TTC549 (cell line): Measurements from ENCODE around the gene KIAA0825.
A peak's percentile ranks its signal among the peaks of the same experiment; 100 is the strongest.

ENCODE experiments used
- FAIRE-seq: peaks from 2 replicates; lab custom pipeline; 2012; peaks lifted over from hg19 to GRCh38; lab: Jason Lieb, UNC

KIAA0825 gene

DNA sequence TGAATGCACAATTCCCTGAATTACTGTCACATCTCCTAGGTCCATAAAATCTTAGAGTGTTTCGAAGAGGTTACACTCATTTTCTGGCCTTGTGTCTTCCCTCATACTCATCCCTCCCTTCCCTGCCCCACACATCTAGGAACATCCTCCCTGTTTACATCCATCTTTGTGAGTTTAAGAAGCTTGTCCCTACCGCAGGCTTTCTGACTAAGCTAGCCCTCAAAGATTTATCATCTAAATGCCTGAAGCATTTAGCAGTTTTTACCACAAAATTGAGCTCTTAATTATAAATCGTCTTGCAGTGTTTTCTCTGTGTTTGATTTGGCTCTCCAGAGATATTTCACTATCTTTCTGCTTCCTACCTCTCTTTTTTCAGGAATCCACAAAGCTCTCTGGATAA lies 374.8 kb downstream of the KIAA0825 start:
- FAIRE-seq, result no peak

DNA sequence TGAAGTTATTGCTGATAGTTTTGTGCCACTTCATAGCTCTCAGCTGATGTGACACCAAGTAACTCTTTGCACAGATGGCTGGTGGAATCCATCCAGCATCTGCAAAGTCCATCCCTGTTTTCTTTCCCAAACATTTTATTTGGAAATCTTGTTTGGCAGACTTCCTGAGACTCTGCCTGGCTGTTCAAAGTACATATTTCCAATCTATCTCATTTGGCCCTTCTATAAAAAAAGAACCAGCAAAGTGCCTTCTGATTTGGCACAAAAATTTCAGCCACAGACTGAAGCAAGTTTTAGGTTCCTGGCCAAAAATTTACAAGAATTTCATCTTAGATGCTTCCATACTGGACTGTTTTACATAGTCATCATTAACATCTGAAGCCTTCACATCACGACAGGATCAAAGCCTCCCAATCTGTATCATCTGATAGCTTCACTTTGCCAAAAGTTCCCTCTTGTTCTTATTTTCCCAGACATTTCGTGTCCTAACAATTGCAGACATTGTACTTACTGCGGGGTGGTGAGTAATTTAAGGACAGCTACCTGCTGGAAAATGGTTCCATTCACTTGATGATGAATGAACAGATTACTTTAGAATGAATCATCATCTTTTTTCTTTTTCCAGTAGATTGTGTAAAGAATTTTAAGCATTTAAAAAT lies 377.3 kb downstream of the KIAA0825 start:
- no peak for FAIRE-seq

GRCh38 chr5:94240596-94240992 lies 377.8 kb downstream of the KIAA0825 start:
- FAIRE-seq, result no peak

DNA sequence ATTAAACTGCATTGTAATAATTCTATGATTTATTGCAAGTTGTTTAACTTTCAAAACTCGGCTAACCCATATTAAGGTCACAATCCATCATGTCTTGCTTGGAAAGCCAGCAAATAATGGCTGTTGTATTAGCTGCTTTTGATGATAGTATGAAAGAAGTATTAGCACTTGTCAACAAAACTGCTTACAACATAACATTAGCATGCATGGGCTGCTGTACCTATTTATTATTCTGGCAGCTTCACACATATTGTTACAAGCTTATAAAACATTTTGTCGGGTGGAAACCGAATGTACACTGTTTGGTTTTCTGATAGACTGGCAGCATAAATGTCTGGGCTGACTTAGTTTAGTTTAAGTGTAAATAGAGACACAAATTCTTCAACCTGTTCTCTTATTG lies 378.3 kb downstream of the KIAA0825 start:
- FAIRE-seq, result no peak

DNA sequence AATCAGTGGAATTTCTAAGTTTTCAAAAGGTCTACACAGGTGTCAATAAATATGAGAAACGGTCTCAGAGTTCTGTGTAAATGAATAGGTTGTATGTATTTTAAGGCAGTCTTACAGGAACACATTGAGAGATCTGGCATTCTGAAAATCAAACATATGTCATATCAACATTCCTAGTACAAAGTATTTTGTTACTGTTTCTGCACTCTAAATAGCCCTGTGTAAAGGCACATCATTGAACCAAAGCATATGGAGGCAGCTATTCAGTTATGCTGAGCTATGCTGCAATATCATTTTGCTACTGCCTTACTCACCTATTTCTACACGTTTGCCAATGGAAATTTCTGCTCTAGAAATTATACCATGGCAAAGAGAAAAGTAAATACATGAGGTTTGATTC lies 379.1 kb downstream of the KIAA0825 start:
- no peak for FAIRE-seq

DNA sequence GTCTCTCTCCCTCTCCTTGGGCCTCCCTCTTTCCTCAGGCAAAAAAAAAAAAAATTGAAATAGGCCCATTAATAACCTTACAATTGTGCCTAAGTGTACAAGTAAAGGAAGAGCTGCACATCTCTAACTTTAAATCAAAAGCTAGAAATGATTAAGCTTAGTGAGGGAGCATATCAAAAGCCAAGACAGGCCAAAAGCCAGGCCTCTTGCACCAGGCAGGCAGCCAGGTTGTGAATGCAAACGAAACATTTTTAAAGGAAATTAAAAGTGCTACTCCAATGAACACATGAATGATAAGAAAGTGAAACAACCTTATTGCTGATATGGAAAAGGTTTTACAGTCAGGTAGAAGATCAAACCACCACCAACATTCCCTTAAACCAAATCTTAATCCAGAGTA lies 383.4 kb downstream of the KIAA0825 start:
- no peak for FAIRE-seq

DNA sequence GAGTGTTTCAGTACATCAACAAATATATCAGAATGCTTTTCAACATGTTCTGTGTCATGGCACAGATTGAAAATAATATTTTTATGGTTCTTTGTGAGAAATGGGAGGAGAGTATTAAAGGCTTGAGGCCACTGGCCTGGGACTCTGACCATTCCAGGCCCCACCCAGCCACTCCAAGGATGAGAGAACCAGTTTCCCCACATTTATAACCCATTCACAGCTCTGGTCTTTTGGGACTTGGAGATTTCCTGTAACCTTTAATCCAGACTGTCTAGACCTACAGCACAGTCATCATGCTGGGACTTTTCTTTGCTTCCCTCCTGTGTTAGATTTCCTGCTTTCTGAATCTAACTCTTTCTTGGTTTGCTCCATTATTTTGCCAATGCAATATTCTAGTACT lies 389.6 kb downstream of the KIAA0825 start:
- FAIRE-seq, result no peak

DNA sequence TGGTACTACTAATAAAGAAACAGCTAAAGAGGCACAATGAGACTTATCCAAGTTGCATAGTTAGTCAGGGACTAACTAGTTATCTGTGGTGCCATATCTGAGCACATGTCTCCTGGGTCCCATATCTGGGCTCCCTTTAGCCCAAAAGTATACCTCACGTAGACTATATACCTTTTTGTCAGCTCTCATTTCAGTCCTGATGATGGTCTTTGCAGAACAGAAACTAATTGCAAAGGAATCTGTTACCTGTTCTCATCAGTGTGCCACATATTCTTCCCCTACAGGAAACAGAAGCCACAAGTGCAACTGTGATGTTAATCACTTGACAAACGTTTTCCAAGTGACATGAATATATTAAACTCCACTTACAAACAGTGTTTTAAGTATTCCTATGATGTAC lies 395.2 kb downstream of the KIAA0825 start:
- no peak for FAIRE-seq

- no peak for FAIRE-seq
Observed at GRCh38 chr5:94218374-94218773, 400.0 kb downstream of the KIAA0825 start.

- no peak for FAIRE-seq
Observed at GRCh38 chr5:94217745-94218144, 400.7 kb downstream of the KIAA0825 start.

DNA sequence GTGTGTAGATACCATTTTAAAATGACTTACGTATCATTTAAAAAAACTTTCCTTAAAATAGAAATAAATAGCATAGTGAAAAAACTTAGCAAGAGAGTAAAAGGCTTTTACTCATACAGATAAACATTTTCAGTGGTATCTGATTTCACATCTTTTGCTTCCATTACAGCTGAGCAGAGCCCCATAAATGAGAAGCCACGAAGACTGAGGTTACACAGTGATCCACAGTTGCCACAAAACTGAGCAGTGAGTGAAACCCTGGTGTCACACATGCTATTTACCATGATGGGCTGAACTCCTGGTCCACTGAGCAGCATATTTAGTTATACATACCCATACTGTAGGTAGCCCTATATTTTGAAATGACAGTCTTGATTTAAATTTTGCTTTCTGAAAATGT lies 401.2 kb downstream of the KIAA0825 start:
- no peak for FAIRE-seq

DNA sequence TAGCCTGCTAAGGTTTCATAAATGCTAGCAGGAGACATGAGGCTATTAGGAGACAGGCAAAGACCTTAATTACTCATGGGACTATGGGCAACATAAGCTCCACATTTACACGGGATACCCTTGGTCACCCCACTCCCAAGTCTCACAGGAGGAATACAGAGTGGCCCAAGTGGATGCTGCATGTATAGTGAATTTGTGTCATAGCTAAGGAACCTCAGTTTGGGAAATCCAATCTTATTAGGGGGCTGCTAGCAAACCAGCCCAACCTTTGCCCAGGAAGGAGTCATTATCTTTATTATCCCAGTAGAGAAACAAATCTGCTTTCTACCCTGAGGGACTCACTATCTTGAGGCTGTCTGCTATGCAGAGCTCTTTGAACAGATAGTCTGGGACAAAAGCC lies 405.9 kb downstream of the KIAA0825 start:
- no peak for FAIRE-seq

DNA sequence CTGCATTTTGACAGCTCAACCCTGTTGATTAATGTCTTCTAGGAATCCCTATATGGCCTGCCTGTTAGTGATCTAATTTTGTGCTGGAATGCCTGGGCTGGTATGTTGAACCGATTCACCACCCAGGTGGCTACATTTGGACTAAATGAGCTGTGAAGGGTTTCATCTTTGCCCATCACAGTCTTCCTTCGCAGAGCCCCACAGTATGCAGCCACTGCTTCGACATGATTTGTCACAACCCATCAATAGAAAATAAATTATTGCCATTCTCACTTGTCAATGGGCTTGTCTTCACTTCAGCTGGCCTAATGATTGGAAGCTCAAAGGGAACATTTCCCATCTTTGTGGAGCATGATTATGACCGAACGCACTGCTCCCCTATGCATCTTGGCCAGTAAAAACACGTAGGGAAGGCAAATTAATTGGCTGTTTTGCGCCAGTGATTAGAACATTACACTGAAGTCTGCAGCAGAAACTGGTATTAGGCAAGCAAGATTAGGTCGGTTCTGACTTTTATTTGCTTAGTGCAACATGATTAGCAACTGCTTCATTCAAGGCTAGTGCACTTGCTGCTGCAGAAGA lies 408.5 kb downstream of the KIAA0825 start:
- FAIRE-seq, result no peak

GRCh38 chr5:94209272-94209671 lies 409.1 kb downstream of the KIAA0825 start:
- FAIRE-seq, result no peak

DNA sequence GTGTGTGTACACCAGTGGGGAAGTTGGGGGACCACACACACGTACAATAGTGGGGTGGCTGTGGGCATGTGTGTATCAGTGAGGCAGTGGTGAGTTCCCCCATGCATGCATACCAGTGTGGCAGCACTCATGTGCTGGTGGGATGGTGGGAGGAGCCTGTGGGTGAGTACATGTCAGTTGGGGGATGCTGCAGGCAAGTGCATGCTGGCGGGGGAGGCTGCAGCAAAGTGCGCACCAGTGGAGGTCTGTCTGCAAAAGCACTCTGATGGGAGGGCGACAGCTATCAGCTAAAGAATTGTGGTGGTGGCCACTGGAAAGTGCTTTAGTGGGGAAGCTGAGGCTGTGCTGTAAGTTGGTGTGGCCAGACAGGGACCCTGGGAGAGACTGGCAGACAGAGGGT lies 418.8 kb downstream of the KIAA0825 start:
- FAIRE-seq, result no peak

GRCh38 chr5:94197970-94198369 lies 420.4 kb downstream of the KIAA0825 start:
- FAIRE-seq, result no peak

DNA sequence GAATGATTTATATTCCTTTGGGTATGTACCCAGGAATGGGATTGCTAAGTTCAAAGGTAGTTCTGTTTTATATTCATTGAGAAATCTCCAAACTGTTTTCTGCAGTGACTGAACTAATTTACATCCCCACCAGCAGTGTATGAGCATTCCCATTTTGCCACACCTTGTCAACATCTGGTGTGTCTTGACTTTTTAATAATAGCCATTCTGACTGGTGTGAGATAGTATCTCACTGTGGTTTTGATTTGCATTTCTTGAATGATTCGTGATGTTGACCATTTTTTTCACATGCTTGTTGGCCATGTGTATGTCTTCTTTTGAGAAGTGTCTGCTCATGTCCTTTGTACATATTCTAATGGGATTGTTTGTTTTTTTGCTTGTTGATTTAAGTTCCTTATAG lies 421.5 kb downstream of the KIAA0825 start:
- no peak for FAIRE-seq

- FAIRE-seq, result no peak
Observed at GRCh38 chr5:94192658-94193391, 425.6 kb downstream of the KIAA0825 start.

DNA sequence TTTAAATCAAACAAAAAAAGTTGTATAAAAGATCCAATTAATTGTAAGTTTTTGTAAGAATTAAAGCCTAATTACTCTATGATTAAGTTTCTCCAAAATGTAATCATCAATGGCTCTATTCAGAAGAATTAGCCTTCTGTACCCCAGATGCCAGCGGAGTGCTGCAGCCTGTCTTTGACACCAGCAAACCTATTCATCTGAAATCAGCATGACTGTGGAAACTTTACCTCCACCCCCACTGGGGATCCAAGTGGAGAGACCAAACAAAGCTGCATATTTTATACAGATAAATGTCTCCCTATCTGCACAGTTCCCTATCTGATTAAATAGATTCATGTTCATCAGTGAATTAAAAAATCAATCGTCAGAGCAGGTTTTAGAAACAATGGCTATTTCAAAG lies 426.8 kb downstream of the KIAA0825 start:
- FAIRE-seq, result no peak

- no peak for FAIRE-seq
Observed at GRCh38 chr5:94188725-94189124, 429.7 kb downstream of the KIAA0825 start.

- FAIRE-seq, result no peak
Observed at GRCh38 chr5:94184870-94185269, 433.5 kb downstream of the KIAA0825 start.

GRCh38 chr5:94181895-94182294 lies 436.5 kb downstream of the KIAA0825 start:
- FAIRE-seq, result peak; percentile 64

- no peak for FAIRE-seq
Observed at GRCh38 chr5:94180761-94181160, 437.6 kb downstream of the KIAA0825 start.

DNA sequence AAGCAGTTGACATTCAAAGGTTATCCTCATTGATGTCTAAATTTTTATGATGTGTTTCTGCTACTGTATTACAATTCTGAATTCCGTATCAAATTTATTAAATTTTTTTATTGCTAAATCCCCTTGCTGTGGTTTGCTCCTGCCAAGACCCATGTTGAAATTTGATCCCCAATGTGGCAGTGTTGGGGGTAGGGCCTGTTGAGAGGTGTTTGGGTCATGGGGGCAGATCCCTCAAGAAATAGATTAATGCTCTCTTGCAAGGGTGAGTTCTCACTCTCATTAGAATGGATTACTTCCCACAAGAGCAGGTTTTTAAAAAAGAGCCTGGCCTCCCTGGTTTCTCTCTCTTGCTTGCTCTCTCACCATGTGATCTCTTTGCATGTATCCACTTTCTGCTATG lies 442.5 kb downstream of the KIAA0825 start:
- FAIRE-seq, result no peak
